NCI-H1048 (cell line): ENCODE results near the gene HOXD3.
A peak's percentile ranks its signal among the peaks of the same experiment; 100 is the strongest.

Experiments
- DNase-seq: peaks from one replicate; lab custom pipeline; 2025; lab: John Stamatoyannopoulos, UW

HOXD3 gene

DNA sequence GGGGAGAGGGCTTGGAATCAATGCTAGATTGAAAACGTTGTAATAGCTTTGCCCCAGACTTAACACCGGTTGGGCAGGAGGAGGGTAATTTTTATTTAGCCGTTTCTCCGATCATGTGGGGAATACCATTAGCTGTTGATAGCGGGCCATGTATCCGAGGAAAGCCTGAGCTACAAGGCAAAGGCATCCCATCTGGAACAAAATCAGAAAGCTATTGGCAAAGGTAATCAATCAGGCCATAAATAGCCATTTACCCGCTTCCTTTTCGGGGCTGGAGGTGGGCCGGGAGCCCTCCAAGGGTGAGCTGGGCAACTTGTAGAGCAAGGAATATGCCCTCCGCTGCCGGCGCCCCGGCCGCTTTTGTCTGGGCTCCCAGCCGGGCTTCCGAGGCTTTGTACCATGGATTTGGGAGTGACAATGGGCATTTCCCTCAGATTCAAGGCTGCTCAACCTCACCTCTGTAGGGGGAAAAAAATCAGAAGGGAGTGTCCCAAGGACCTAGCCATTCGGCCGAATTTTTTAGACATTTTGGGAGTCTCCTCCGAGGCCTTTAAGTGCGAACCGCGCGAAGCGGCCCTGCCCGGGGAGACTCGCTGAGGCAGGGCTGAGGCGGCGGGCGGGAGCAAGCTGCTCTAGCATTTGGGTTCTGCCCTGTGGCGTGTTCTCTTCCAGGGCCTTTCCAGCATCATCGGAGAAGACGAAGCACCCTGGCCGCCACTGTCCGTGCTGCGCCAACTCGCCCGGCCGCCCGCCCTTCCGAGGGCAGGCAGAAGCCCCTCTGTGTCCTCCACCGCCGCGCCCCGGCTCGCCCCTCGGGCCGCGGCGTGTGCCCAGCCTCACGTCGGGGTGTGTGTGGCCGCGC, 35.7 kb upstream of the HOXD3 start:
- no peak for DNase-seq

DNA sequence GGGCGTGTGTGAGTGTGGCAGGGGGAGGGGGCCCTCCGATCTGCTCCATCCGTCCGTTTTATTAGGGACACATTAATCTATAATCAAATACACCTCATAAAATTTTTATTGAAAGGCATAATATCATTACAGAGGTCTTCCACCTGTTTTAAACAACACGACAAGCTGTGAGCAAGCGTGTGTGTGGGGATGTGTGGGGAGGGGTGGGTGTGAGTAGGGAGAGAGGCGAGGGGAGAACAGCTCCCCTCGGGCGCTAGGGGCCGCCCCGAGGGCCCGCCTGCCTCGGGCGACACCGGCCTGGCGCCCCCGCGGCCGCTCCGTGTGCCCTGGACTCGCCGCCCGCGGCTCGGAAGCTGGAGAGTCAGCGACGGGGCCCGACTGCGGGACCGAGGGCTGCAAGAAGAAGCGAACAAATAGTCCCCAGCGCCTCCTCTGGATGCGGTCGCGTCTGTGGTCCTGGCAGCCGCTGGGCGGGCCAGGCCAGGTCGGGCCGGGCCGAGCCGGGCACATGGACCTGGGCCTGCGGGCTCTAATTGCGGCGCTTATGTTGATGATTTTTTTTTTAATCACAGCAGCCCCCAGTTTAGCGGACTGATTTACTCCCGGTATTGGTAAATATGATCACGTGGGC, 34.9 kb upstream of the HOXD3 start:
- DNase-seq = no peak

DNA sequence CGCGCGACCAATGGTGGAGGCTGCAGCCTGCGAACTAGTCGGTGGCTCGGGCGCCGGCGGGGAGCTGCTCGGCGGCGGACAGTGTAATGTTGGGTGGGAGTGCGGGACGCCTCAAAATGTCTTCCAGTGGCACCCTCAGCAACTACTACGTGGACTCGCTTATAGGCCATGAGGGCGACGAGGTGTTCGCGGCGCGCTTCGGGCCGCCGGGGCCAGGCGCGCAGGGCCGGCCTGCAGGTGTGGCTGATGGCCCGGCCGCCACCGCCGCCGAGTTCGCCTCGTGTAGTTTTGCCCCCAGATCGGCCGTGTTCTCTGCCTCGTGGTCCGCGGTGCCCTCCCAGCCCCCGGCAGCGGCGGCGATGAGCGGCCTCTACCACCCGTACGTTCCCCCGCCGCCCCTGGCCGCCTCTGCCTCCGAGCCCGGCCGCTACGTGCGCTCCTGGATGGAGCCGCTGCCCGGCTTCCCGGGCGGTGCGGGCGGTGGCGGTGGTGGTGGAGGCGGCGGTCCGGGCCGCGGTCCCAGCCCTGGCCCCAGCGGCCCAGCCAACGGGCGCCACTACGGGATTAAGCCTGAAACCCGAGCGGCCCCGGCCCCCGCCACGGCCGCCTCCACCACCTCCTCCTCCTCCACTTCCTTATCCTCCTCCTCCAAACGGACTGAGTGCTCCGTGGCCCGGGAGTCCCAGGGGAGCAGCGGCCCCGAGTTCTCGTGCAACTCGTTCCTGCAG, 34.3 kb upstream of the HOXD3 start, which contains the start of gene HOXD9:
Gene HOXD9 (plus strand): TSS at position 37 of the 728 bp plus-strand sequence. CDS start 50 bp downstream, at position 87.
- no peak for DNase-seq

DNA sequence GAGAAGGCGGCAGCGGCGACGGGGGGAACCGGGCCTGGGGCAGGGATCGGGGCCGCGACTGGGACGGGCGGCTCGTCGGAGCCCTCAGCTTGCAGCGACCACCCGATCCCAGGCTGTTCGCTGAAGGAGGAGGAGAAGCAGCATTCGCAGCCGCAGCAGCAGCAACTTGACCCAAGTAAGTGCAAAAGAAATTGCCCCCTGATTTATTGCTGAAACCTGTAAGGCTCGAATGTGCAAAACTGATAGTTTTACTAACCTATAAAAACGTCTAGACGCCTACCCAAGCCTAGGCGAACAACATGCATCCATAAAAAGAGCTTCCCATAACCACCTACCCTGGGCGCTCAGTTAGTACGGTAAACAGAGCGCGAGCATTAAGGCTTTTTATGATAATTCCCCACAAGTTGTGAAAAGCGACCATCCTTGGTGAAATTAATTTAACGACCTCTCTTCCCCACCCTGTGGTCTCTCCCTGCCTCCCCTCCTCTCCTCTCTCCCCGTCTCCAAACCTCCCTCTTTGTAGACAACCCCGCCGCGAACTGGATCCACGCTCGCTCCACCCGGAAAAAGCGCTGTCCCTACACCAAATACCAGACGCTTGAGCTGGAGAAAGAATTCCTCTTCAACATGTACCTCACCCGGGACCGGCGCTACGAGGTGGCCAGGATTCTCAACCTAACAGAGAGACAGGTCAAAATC, 33.5 kb upstream of the HOXD3 start:
- DNase-seq = no peak

DNA sequence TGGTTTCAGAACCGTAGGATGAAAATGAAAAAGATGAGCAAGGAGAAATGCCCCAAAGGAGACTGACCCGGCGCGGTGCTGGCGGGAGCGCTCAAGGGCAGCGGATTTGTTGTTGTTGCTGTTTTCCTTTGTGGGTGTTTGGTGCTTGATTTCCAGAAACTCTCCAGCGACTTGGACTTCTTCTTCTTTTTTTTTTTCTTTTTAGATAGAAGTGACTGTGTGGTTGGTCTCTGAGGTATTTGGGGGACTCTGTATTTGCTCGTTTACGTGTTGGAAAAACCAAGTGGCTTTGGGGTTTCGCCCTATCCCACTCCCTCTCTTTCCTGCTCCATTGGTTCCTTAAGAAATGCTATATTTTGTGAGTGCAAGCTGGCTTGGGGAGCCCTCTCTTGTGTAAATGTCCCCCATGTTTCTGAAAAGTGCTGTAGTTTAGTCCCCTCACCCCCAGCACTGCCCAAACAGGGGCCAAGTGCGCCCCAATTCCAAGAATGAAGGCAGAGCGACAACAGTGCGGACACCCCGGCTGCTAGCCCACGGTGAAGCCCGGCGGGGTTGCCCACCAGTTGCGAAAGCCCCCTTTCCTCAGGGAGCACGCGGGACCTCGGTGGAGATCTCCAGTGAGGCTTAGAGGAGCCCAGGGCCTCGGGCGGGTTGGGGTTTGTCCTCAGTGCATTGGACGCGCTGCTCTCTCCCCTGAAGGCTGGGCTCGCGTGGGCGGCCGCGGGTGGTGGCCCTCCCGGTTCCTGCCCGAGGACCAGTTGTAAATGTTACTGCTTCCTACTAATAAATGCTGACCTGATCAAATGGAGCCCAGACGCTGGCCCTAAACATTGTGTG, 32.8 kb upstream of the HOXD3 start:
- no peak for DNase-seq

DNA sequence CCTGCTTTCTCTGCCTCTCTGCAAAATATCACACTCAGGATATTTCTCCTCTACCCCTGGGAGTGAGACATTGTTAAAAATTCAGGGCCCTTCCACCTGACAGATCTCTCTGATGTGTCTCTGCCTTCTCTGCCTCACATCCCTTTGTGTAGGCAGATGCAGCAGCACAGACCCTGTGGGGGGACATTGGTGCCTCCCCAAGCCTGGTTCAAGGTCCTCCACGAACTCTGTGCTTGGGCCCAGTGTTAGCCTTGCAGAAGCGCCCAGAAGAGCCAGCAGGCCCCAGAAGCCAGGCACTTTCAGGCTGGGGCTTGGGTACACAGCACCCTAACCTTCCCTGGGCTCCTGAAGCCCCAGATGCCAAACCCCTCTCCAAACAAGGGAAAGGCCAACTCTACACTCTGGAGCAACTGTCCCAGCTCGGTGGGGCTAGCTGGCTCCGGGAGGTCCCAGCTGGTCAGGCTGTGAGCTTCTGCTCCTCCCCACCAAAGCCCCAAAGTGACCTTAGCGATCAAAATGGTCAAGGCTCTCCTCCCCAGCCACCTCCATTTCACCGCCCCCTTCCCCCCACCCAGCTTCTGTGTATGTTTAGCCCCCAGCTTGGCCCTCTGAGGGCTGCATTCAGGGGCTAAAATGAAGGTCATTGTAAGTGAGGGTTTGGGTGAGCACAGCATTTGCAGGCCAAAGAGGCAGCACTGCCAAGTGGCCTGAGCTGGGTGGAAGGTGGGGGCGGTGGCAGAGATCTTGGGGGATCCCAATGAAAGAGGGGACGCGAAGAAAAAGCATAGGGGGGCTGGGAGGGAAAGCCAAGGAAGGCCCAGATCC, 31.9 kb upstream of the HOXD3 start:
- no peak for DNase-seq

DNA sequence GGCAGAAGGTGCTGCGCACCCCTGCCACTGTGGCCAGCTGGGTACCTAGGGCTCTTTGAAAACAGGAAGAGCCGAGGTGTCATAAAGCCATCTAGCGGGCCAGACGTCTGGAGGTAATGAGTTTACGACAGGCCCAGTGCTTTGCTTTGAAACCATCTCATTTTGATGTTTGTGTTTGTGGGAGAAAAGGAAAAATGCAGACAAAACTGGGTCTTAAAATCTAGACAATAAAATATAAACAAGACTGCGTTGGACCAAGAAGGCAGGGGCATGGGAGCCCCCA, 31.4 kb upstream of the HOXD3 start:
- DNase-seq = no peak

DNA sequence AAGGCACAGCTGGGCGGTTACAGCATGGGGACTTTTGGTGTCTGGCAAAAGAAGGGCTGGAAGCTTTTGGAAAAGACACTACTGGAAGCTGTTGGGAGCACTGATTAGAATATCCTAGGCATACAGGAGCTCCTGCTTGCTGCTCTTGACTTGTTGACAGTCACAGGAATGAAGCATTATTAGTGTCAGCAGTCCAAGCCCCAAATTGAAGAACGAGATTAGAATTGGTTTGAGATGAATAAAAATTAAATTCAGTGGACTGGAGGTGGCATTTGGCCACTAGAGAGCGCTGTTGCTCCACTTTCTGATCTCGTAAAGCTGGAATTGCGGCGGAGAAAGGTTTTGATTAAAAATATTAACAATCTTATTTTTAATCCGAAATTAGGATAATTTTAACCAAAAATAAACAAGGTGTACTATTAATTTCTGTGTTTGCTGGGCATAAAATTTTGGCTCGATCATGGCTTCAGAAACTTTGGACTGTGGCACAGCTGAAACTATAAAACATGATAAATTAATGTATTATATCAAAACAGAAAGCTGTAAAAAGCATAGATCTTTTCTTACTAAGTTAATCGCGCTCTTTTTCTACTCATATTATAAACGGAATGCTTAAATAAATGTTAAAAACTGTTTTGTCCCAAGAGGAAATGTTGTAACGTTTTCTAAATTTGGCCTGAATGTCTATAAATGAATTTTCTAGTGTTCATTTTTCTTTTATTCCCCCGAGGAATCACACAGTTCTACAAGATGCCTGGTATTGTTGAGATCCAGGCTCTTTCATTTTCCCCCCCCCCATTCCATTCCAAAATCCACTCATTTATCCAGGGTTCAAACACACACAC, 30.0 kb upstream of the HOXD3 start:
- DNase-seq = peak; percentile 49

DNA sequence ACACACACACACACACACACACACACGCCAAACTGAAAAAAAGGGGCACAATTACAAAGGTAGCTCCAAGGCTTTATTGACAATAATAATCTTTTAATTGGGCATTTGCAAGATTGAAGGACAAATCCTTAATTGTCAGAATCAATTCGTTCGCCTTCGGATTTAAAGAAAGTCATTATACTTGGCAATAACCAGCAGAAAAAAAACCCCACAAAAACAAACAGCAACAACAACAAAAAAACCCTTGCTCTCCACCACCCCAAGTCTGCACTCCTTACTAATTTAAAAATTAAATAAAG, 29.4 kb upstream of the HOXD3 start:
- no peak for DNase-seq

DNA sequence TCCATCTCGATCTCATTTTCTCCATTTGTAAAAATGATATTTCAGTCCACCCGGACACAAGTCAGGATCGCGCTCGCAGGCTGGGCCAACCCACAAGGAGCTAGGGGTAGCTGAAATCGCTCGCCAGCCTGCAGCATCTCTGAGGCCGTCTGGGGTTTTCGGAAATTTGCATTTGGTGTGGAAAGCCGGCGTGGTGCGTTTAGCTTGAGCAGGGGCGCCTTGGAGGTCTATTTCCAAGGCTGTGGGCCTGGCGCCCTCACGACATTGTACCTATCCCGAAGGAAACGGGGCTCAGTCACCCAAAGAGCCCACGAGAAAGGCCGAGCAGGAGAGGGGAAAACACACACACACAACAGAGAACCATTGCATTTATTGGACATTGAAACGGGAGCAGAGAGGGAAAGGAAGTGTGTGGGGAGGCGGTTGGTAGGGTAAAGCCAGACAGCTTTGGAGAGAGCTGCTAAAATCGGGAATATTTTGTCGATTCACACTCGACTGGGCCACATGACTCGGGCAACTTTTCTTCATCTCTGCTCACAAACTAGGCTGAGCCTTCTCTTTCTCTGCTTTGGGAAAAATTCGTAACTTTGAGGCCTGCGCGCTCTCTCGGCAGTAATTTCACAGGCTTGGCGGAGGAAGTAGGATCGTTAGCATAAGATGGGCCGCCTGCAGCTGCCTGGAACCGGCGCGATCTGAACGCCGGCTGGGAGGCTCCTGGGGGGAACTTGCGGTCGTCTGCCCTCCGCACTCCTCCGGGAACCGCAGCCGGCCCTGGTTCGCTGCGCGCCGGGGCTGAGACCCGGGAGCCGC, 28.7 kb upstream of the HOXD3 start:
- DNase-seq = no peak

DNA sequence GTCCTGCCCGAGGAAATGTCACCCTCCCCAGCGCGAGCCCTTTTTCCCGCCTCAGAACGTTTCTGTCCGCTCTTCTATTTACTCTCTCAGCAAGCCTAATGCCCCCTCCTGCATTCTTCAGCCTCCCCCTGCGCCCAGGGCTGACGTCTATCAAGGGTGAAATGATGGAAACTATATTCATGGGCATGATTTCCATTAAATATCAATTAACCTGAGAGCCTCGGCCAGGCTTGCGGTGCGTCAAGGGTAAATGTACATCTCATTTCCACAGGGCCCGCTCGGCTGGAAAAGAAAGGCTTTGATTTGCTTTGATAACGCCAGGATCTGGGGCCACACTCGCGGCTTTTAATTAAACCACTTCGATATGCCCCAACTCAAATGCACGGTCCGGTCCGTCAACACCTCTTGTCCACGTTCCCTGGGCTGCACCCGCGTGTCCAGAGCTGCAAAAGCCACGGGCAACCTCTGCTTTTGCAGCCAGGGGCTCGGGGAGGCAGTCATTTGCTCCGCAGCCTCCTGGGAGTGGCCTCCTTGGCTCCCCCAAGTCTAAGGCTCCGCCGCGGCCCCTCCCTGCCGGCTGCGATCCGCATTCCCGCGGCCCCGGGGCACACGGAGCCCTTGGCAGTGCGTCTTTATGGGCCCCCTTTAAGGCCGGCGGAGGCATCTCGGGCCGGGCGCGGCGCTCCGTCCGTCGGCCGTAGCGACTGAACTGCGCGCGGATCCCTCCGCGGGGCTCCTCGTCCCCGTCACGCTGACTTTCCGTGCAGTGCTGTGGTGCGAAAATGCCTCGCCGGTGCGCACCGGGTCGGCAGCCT, 27.9 kb upstream of the HOXD3 start, which contains the start of gene HOXD8:
Gene HOXD8 (plus strand): TSS at position 724 of the 815 bp plus-strand sequence. CDS start 662 bp downstream, outside the sequence.
- DNase-seq = peak; percentile 35

DNA sequence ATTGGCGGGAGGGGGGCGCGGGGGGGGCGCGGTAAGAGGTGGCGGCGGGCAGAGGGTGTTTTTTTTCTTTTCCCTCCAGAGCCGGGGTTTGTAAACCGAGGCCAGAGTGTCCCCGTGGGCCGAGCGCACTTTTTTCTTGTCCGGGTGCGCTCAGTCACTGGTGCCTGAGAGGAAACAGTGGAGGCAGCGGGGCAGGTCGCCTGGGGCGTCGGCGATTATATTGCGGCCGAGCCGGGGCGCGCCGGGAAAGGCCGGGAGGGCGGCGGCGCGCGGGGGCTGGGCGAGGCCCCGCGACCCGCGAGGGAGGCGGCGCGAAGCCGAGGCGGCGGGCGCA, 27.3 kb upstream of the HOXD3 start:
- DNase-seq = no peak

DNA sequence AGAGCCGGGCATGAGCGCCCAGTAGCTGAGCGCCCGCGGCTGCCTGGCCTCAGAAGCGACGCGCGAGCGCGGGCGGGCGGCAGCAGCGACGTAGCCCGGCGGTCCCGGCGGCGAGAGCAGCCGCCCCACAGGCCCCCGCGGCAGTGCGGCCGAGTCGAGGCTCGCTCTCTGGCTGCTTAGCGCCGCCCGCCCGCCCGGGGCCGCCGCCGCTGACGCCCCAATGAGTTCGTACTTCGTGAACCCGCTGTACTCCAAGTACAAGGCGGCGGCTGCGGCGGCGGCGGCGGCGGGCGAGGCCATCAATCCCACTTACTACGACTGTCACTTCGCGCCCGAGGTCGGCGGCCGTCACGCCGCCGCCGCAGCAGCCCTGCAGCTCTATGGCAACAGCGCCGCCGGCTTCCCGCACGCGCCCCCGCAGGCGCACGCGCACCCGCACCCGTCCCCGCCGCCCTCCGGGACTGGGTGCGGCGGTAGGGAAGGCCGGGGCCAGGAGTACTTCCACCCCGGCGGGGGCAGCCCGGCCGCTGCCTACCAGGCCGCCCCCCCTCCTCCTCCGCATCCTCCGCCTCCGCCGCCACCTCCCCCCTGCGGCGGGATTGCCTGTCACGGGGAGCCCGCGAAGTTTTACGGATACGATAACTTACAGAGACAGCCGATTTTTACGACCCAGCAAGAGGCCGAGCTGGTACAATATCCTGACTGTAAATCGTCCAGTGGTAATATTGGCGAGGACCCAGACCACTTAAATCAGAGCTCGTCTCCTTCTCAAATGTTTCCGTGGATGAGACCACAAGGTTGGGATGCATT, 26.8 kb upstream of the HOXD3 start:
- DNase-seq = no peak

DNA sequence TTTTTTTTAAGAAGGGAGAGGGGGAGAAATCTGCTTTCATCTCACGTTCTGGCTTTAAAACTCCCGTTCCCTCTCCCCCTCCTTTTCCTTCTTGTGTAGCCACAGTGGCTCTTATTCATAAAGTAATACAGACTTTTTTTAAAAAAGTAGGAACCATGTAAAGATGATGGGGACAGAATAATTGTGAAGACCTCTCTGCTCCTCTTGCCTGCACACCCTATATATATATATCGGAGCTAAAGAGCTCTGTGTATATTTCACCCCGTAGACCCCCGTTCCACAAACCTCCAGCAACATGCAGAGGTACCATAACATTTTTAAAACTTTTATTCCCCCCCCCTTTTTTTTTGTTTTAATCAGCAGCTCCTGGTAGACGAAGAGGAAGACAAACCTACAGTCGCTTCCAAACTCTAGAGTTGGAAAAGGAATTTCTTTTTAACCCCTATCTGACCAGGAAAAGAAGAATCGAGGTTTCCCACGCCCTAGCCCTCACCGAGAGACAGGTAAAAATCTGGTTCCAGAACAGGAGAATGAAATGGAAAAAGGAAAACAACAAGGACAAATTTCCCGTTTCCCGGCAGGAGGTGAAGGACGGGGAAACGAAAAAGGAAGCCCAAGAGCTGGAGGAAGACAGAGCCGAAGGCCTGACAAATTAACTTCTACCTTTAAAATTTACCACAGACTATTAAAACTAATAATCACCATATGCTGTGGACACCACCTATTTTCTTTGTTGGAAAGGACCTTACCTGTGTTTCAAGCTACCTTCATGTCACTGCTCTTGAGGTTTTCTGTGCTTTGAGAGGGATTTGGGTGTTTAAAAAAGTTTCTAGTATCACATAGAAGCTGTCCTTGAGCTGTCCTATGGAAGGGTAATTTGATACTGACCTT, 25.9 kb upstream of the HOXD3 start:
- no peak for DNase-seq

DNA sequence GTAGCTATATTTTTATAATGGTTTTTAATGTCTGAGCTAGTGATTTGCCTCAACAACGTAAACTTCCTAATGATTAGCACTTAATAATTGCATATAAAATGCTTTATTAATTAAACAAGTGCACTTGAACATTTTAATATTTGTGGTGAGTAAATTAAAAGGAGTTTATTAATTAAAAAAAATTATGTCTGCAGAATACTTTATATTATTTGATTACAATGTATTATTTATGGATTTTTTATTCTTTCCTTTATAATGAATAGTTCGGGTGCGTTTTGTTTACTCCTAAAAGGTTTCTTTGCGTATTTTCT, 25.3 kb upstream of the HOXD3 start:
- DNase-seq = no peak
